ENCODE results near the gene HSFX3. TPM values are rescaled to one million over a fixed set of nuclear protein-coding genes. Genes with fewer than 3 reads are reported as not detected.
"Not testable (repeated sequence)": the region's sequence is repeated elsewhere in the genome, so short reads cannot be mapped to it uniquely, and the experiment has no call there.

The HSFX3 gene
- total RNA-seq, 1 donor from 2014 or later: not detected

GRCh38 chrX:149522916-149523315 is 26.8 kb downstream of the HSFX3 start:
- TF ChIP-seq CTCF (IDR thresholded peaks at IDR 0.05; ENCODE audit: partially characterized antibody, unreplicated experiment): no peak
- DNase-seq: no peak
- no peaks in the 10 kb centered on the region for H3K4me1 Mint-ChIP-seq (ENCODE audit: low read depth, unreplicated experiment)
- no peaks in the 10 kb centered on the region for H3K9me3 Mint-ChIP-seq (ENCODE audit: unreplicated experiment)
- H3K36me3 Mint-ChIP-seq (ENCODE audit: unreplicated experiment): no peaks in the 10 kb centered on the region
- H3K27me3 Mint-ChIP-seq (ENCODE audit: unreplicated experiment): no peaks in the 10 kb centered on the region
- H3K4me3 Mint-ChIP-seq (ENCODE audit: unreplicated experiment): no peak overlapping the region
- no peak overlapping the region for H3K27ac Mint-ChIP-seq (ENCODE audit: unreplicated experiment)

GRCh38 chrX:149521438-149521837 is 28.3 kb downstream of the HSFX3 start:
- TF ChIP-seq CTCF (IDR thresholded peaks at IDR 0.05; ENCODE audit: partially characterized antibody, unreplicated experiment): no peak
- Mint-ChIP-seq H3K4me1 (ENCODE audit: low read depth, unreplicated experiment) (no peaks in the 10 kb centered on the region), H3K4me3 (ENCODE audit: unreplicated experiment) (no peak overlapping the region), H3K36me3 (ENCODE audit: unreplicated experiment) (no peaks in the 10 kb centered on the region), H3K27ac (ENCODE audit: unreplicated experiment) (no peak overlapping the region), H3K27me3 (ENCODE audit: unreplicated experiment) (no peaks in the 10 kb centered on the region), H3K9me3 (ENCODE audit: unreplicated experiment) (no peaks in the 10 kb centered on the region)
- DNase-seq: no peak

- H3K27me3 Mint-ChIP-seq (ENCODE audit: unreplicated experiment); H3K4me1 Mint-ChIP-seq (ENCODE audit: low read depth, unreplicated experiment); H3K4me3 Mint-ChIP-seq (ENCODE audit: unreplicated experiment); H3K27ac Mint-ChIP-seq (ENCODE audit: unreplicated experiment); H3K9me3 Mint-ChIP-seq (ENCODE audit: unreplicated experiment); H3K36me3 Mint-ChIP-seq (ENCODE audit: unreplicated experiment); DNase-seq: not testable (repeated sequence)
These were observed 29.0 kb downstream of the HSFX3 start for GRCh38 chrX:149520636-149521277.

GRCh38 chrX:149518236-149518635 is 31.5 kb downstream of the HSFX3 start:
- TF ChIP-seq CTCF (IDR thresholded peaks at IDR 0.05; ENCODE audit: partially characterized antibody, unreplicated experiment): no peak
- H3K4me1 Mint-ChIP-seq (ENCODE audit: low read depth, unreplicated experiment): no peaks in the 10 kb centered on the region
- H3K36me3 Mint-ChIP-seq (ENCODE audit: unreplicated experiment): no peaks in the 10 kb centered on the region
- no peak overlapping the region for H3K4me3 Mint-ChIP-seq (ENCODE audit: unreplicated experiment)
- no peak overlapping the region for H3K27ac Mint-ChIP-seq (ENCODE audit: unreplicated experiment)
- H3K27me3 Mint-ChIP-seq (ENCODE audit: unreplicated experiment): no peaks in the 10 kb centered on the region
- no peak for DNase-seq
- H3K9me3 Mint-ChIP-seq (ENCODE audit: unreplicated experiment): no peaks in the 10 kb centered on the region

GRCh38 chrX:149517308-149517707 is 32.4 kb downstream of the HSFX3 start:
- no peak overlapping the region for H3K4me3 Mint-ChIP-seq (ENCODE audit: unreplicated experiment)
- no peak for TF ChIP-seq CTCF (IDR thresholded peaks at IDR 0.05; ENCODE audit: partially characterized antibody, unreplicated experiment)
- no peaks in the 10 kb centered on the region for H3K9me3 Mint-ChIP-seq (ENCODE audit: unreplicated experiment)
- no peak for DNase-seq
- H3K4me1 Mint-ChIP-seq (ENCODE audit: low read depth, unreplicated experiment): no peaks in the 10 kb centered on the region
- no peak overlapping the region for H3K27ac Mint-ChIP-seq (ENCODE audit: unreplicated experiment)
- no peaks in the 10 kb centered on the region for H3K36me3 Mint-ChIP-seq (ENCODE audit: unreplicated experiment)
- H3K27me3 Mint-ChIP-seq (ENCODE audit: unreplicated experiment): no peaks in the 10 kb centered on the region

Measured in glutamatergic neuron (in vitro differentiated cells).